Liver (tissue), 9 donors: Measurements from ENCODE around the gene BAK1. TPM values are rescaled to one million over a fixed set of nuclear protein-coding genes. Genes with fewer than 3 reads are reported as not detected.

Experiments
- DNase-seq: peaks from one replicate; pipeline ENCODE4 v3.0.0-alpha.2; 2017; ENCODE audit warnings: low spot score
- H3K27ac ChIP-seq, 2 donors: one replicate each; pipeline ENCODE4 v1.7.0; 2013; ENCODE audit warnings: inconsistent platforms in 2 of 2, low read length in 2 of 2, control low read depth in 1 of 2, low read depth in 1 of 2, mild to moderate bottlenecking in 1 of 2
- H3K27me3 ChIP-seq, 4 donors: one replicate each; pipeline versions ENCODE4 v1.6.1 to v1.7.0; 2013; ENCODE audit warnings: low read length in 3 of 4, inconsistent platforms in 1 of 4, mild to moderate bottlenecking in 1 of 4, moderate library complexity in 1 of 4; ENCODE audit not compliant: control insufficient read depth in 4 of 4, insufficient read depth in 4 of 4
- H3K36me3 ChIP-seq, 4 donors: one replicate each; pipeline versions ENCODE4 v1.6.1 to v1.7.0; 2013; ENCODE audit warnings: low read length in 3 of 4, mild to moderate bottlenecking in 3 of 4, low read depth in 1 of 4, moderate library complexity in 1 of 4; ENCODE audit not compliant: control insufficient read depth in 4 of 4, insufficient read depth in 3 of 4
- H3K4me1 ChIP-seq, 4 donors: one replicate each; pipeline versions ENCODE4 v1.6.1 to v1.7.0; 2013; ENCODE audit warnings: low read length in 3 of 4, mild to moderate bottlenecking in 3 of 4, moderate library complexity in 1 of 4; ENCODE audit not compliant: control insufficient read depth in 4 of 4, insufficient read depth in 4 of 4
- H3K4me3 ChIP-seq, 3 donors: one replicate each; pipeline versions ENCODE4 v1.6.1 to v1.7.0; 2013; ENCODE audit warnings: low read length in 3 of 3, control low read depth in 1 of 3, low read depth in 1 of 3, mild to moderate bottlenecking in 1 of 3
- H3K9ac ChIP-seq, 2 donors: one replicate each; pipeline ENCODE4 v1.7.0; 2013; ENCODE audit warnings: low read length in 2 of 2, mild to moderate bottlenecking in 2 of 2, moderate library complexity in 2 of 2, control low read depth in 1 of 2, low read depth in 1 of 2
- H3K9me3 ChIP-seq, 4 donors: one replicate each; pipeline versions ENCODE4 v1.6.1 to v1.7.0; 2013; ENCODE audit warnings: low read length in 3 of 4; ENCODE audit not compliant: control insufficient read depth in 4 of 4
- EGR1 ChIP-seq, 2 donors: IDR thresholded peaks; 2 replicates each; pipeline ENCODE4 v1.6.1; 2016 to 2018; ENCODE audit warnings: antibody characterized with exemption in 2 of 2, low read depth in 2 of 2
- FOXA1 ChIP-seq: IDR thresholded peaks from 2 replicates; pipeline ENCODE4 v1.6.1; 2016; ENCODE audit warnings: antibody characterized with exemption
- FOXA2 ChIP-seq: IDR thresholded peaks from 2 replicates; pipeline ENCODE4 v1.6.1; 2016; ENCODE audit warnings: antibody characterized with exemption
- GABPA ChIP-seq, 2 donors: IDR thresholded peaks in 1 of 2; conservative IDR thresholded peaks in 1 of 2; 2 replicates each; pipeline ENCODE4 v1.6.1; 2016; ENCODE audit warnings: antibody characterized with exemption in 2 of 2, mild to moderate bottlenecking in 1 of 2, moderate library complexity in 1 of 2
- HNF4A ChIP-seq, 2 donors: conservative IDR thresholded peaks; 2 replicates each; pipeline ENCODE4 v1.6.1; 2016; ENCODE audit warnings: antibody characterized with exemption in 2 of 2, mild to moderate bottlenecking in 2 of 2
- HNF4G ChIP-seq: IDR thresholded peaks from 2 replicates; pipeline ENCODE4 v1.6.1; 2016; ENCODE audit warnings: antibody characterized with exemption
- JUND ChIP-seq, 2 donors: IDR thresholded peaks; 2 replicates each; pipeline ENCODE4 v1.6.1; 2016; ENCODE audit warnings: antibody characterized with exemption in 2 of 2
- NR2F2 ChIP-seq: IDR thresholded peaks from 2 replicates; pipeline ENCODE4 v1.6.1; 2016; ENCODE audit warnings: antibody characterized with exemption
- RAD21 ChIP-seq, 2 donors: IDR thresholded peaks; 2 replicates each; pipeline ENCODE4 v1.6.1; 2016; ENCODE audit warnings: antibody characterized with exemption in 2 of 2, mild to moderate bottlenecking in 2 of 2
- SP1 ChIP-seq: IDR thresholded peaks from 2 replicates; pipeline ENCODE4 v1.6.1; 2018; ENCODE audit warnings: antibody characterized with exemption, mild to moderate bottlenecking
- TAF1 ChIP-seq: conservative IDR thresholded peaks from 2 replicates; pipeline ENCODE4 v1.6.1; 2016; ENCODE audit warnings: antibody characterized with exemption, mild to moderate bottlenecking
- WGBS: extraction: QIAGEN DNeasy Blood & Tissue Kit; methylation state at CpG from one replicate; pipeline ENCODE4 v1.1.7; 2013; 5-methylcytosine and 5-hydroxymethylcytosine counted together
- polyA plus RNA-seq, 2 donors: library from polyadenylated mRNA; stranded (reverse) in 1 of 2; unstranded in 1 of 2; fragments of 200-250 nt in 1 of 2; fragments of >200 nt in 1 of 2; fragmentation: Nextera tagmentation in 1 of 2; extraction: Ambion mirVana in 1 of 2; gene quantifications; one replicate each; pipeline versions ENCODE4 v1.2.1 to v1.2.3, GENCODE V29; 2013 to 2015
- total RNA-seq, 2 donors: library from RNA; depleted of rRNA; stranded (reverse); fragments of >200 nt; gene quantifications; one replicate each; pipeline ENCODE4 v1.2.3, GENCODE V29; 2014
- TF ChIP-seq, protein P1 (sequence below): IDR thresholded peaks from 2 replicates; pipeline ENCODE4 v1.6.1; 2016; ENCODE audit warnings: antibody characterized with exemption
- TF ChIP-seq, protein P2 (sequence below): IDR thresholded peaks from 2 replicates; pipeline ENCODE4 v1.6.1; 2016; ENCODE audit warnings: antibody characterized with exemption
- TF ChIP-seq, protein P3 (sequence below): IDR thresholded peaks from 2 replicates; pipeline ENCODE4 v1.6.1; 2016; ENCODE audit warnings: antibody characterized with exemption
- TF ChIP-seq, protein P4 (sequence below): IDR thresholded peaks from 2 replicates; pipeline ENCODE4 v1.6.1; 2016; ENCODE audit warnings: antibody characterized with exemption, mild to moderate bottlenecking
- TF ChIP-seq, protein P5 (sequence below): fragments of 150-350 bp; IDR thresholded peaks from 2 replicates; pipeline ENCODE4 v1.5.1; 2017; ENCODE audit warnings: improper control_type of control experiment, low read depth, low read length; ENCODE audit not compliant: missing input control
- donor health status: healthy.
- donor health status: healthy.
- donor health status: healthy.
- donor health status: healthy.
- donor health status: healthy.

BAK1 gene
- total and polyA plus RNA-seq, 4 donors, result 2.4 to 8.7 (median 5.3) TPM

GRCh38 chr6:33589731-33590530 lies 9.9 kb upstream of the BAK1 start:
- Histone ChIP-seq H3K4me3 (no peak overlapping the region), H3K9me3 (no peaks in the 10 kb centered on the region), H3K4me1 (peaks cover 0 to 5% (median 2%) of the 10 kb centered on the region in 4 donors), H3K9ac (no peak overlapping the region), H3K36me3 (no peaks in the 10 kb centered on the region), H3K27ac (no peak overlapping the region), H3K27me3 (no peaks in the 10 kb centered on the region)
- TF ChIP-seq, protein P1, sequence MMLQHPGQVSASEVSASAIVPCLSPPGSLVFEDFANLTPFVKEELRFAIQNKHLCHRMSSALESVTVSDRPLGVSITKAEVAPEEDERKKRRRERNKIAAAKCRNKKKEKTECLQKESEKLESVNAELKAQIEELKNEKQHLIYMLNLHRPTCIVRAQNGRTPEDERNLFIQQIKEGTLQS, result no peak
- TF ChIP-seq TAF1 (no peak), FOXA1 (no peak), HNF4G (no peak), NR2F2 (no peak), HNF4A (conservative IDR thresholded peaks at IDR 0.05) (no peak), GABPA (IDR thresholded peaks at IDR 0.05 in 1 of 2, conservative IDR thresholded peaks at IDR 0.05 in 1 of 2) (no peak), RAD21 (IDR thresholded peaks at IDR 0.05) (peak; percentile 68 to 76), JUND (IDR thresholded peaks at IDR 0.05) (peak in 1 of 2 donors; percentile 51), FOXA2 (no peak)
- TF ChIP-seq, protein P2, sequence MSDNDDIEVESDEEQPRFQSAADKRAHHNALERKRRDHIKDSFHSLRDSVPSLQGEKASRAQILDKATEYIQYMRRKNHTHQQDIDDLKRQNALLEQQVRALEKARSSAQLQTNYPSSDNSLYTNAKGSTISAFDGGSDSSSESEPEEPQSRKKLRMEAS, result no peak
- TF ChIP-seq, protein P3, sequence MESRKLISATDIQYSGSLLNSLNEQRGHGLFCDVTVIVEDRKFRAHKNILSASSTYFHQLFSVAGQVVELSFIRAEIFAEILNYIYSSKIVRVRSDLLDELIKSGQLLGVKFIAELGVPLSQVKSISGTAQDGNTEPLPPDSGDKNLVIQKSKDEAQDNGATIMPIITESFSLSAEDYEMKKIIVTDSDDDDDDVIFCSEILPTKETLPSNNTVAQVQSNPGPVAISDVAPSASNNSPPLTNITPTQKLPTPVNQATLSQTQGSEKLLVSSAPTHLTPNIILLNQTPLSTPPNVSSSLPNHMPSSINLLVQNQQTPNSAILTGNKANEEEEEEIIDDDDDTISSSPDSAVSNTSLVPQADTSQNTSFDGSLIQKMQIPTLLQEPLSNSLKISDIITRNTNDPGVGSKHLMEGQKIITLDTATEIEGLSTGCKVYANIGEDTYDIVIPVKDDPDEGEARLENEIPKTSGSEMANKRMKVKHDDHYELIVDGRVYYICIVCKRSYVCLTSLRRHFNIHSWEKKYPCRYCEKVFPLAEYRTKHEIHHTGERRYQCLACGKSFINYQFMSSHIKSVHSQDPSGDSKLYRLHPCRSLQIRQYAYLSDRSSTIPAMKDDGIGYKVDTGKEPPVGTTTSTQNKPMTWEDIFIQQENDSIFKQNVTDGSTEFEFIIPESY, result no peak
- TF ChIP-seq, protein P4, sequence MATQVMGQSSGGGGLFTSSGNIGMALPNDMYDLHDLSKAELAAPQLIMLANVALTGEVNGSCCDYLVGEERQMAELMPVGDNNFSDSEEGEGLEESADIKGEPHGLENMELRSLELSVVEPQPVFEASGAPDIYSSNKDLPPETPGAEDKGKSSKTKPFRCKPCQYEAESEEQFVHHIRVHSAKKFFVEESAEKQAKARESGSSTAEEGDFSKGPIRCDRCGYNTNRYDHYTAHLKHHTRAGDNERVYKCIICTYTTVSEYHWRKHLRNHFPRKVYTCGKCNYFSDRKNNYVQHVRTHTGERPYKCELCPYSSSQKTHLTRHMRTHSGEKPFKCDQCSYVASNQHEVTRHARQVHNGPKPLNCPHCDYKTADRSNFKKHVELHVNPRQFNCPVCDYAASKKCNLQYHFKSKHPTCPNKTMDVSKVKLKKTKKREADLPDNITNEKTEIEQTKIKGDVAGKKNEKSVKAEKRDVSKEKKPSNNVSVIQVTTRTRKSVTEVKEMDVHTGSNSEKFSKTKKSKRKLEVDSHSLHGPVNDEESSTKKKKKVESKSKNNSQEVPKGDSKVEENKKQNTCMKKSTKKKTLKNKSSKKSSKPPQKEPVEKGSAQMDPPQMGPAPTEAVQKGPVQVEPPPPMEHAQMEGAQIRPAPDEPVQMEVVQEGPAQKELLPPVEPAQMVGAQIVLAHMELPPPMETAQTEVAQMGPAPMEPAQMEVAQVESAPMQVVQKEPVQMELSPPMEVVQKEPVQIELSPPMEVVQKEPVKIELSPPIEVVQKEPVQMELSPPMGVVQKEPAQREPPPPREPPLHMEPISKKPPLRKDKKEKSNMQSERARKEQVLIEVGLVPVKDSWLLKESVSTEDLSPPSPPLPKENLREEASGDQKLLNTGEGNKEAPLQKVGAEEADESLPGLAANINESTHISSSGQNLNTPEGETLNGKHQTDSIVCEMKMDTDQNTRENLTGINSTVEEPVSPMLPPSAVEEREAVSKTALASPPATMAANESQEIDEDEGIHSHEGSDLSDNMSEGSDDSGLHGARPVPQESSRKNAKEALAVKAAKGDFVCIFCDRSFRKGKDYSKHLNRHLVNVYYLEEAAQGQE, result no peak
- TF ChIP-seq, protein P5, sequence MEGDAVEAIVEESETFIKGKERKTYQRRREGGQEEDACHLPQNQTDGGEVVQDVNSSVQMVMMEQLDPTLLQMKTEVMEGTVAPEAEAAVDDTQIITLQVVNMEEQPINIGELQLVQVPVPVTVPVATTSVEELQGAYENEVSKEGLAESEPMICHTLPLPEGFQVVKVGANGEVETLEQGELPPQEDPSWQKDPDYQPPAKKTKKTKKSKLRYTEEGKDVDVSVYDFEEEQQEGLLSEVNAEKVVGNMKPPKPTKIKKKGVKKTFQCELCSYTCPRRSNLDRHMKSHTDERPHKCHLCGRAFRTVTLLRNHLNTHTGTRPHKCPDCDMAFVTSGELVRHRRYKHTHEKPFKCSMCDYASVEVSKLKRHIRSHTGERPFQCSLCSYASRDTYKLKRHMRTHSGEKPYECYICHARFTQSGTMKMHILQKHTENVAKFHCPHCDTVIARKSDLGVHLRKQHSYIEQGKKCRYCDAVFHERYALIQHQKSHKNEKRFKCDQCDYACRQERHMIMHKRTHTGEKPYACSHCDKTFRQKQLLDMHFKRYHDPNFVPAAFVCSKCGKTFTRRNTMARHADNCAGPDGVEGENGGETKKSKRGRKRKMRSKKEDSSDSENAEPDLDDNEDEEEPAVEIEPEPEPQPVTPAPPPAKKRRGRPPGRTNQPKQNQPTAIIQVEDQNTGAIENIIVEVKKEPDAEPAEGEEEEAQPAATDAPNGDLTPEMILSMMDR, result peak; percentile 48
- WGBS, result 48% methylated on average over 9 of the region's 9 CpGs
- DNase-seq, result no peak

- Histone ChIP-seq H3K27ac (no peak overlapping the region), H3K4me3 (no peak overlapping the region)
- DNase-seq, result no peak
These were observed 9.3 kb upstream of the BAK1 start for GRCh38 chr6:33589392-33589730.

More at GRCh38 chr6:33589392-33589730, 9.3 kb upstream of the BAK1 start:
- H3K36me3 ChIP-seq, result no peaks in the 10 kb centered on the region
- no peak overlapping the region for H3K9ac ChIP-seq
- H3K9me3 ChIP-seq, result no peaks in the 10 kb centered on the region
- TF ChIP-seq FOXA2 (no peak), GABPA (IDR thresholded peaks at IDR 0.05 in 1 of 2, conservative IDR thresholded peaks at IDR 0.05 in 1 of 2) (no peak), SP1 (peak; percentile 14), TAF1 (no peak), EGR1 (IDR thresholded peaks at IDR 0.05; ENCODE audit: low read depth in 2 of 2) (no peak)
- TF ChIP-seq, protein P3, result no peak
- TF ChIP-seq, protein P5, result no peak
- TF ChIP-seq, protein P2, result no peak
- H3K4me1 ChIP-seq, result peaks cover 0 to 5% (median 2%) of the 10 kb centered on the region in 4 donors
- H3K27me3 ChIP-seq, result no peaks in the 10 kb centered on the region
- WGBS, result 60% methylated on average over 4 of the region's 4 CpGs
